ENCODE measurements around the gene ZNF735.

DNA sequence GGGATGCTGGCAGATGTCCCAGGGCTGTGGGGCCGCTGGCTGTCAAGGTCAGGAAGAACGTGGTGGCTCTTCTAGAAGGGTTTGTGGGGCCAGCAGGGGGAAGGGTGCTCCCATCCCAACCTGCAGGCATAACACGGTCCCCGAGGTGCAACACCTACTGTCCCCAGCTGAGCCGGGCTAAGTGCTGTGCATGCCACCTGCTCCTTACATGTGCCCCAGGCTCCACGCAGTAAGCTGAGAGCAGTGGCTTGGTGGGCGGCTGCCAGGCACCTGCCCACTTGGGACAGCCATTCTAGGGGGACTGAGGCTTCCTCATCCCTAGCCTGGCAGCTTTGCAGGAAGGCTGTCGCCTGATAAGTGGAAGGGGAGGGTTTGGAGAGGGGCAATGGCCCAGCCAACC is 14.2 kb upstream of the ZNF735 start:
- no peak for TF ChIP-seq CTCF (conservative IDR thresholded peaks at IDR 0.05)
- TF ChIP-seq ZFX (IDR thresholded peaks at IDR 0.05) = no peak

All from C4-2B (cell line).